ENCODE results near the gene TSPAN14. TPM values are rescaled to one million over a fixed set of nuclear protein-coding genes. Genes with fewer than 3 reads are reported as not detected.

The TSPAN14 gene
- total and polyA plus RNA-seq, 2 of the 13 experiments (the other 11 are each of a cell fraction or from before 2014, with no cell fraction given) = 24.1 to 80.6 TPM

DNA sequence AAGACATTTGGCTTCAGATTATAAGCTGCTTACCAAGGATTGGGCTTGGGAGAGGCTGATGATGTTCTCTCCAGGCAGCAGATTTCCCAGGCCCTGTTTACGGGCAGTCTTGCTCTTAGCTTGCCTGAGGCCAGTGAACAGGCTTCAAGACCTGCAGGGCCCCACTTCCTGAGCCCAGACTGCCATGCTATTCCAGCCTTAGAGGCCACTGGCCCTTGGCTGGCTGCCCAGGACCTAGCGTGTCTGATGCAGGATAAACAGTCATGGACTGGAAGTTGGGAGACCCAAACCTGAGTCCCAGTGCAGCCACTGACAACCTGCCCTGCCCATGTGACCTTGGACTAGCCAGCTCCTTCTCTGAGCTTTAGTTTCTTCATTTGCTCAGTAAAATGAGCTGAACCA lies 42.8 kb upstream of the TSPAN14 start (continued):
- TF ChIP-seq, protein P1, sequence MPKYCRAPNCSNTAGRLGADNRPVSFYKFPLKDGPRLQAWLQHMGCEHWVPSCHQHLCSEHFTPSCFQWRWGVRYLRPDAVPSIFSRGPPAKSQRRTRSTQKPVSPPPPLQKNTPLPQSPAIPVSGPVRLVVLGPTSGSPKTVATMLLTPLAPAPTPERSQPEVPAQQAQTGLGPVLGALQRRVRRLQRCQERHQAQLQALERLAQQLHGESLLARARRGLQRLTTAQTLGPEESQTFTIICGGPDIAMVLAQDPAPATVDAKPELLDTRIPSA (CRISPR knock-in tag; IDR thresholded peaks at IDR 0.05; ENCODE audit: borderline replicate concordance) = no peak
- TF ChIP-seq XRCC5 (optimal IDR thresholded peaks at IDR 0.05; ENCODE audit: low read length) (peak; percentile 29), NFIB (CRISPR knock-in tag; IDR thresholded peaks at IDR 0.05; ENCODE audit: borderline replicate concordance) (no peak), TP53 (CRISPR knock-in tag; conservative IDR thresholded peaks at IDR 0.05) (no peak), HOXA7 (CRISPR knock-in tag; IDR thresholded peaks at IDR 0.05) (no peak), ZNF792 (CRISPR knock-in tag; IDR thresholded peaks at IDR 0.05) (no peak), JARID2 (CRISPR knock-in tag; IDR thresholded peaks at IDR 0.05; ENCODE audit: insufficient replicate concordance) (no peak), HES4 (CRISPR knock-in tag; IDR thresholded peaks at IDR 0.05; ENCODE audit: borderline replicate concordance) (no peak), ZSCAN29 (CRISPR knock-in tag; conservative IDR thresholded peaks at IDR 0.05) (no peak), YEATS2 (CRISPR knock-in tag; IDR thresholded peaks at IDR 0.05; ENCODE audit: borderline replicate concordance) (no peak), SATB2 (CRISPR knock-in tag; IDR thresholded peaks at IDR 0.05) (no peak), ETV5 (CRISPR knock-in tag; IDR thresholded peaks at IDR 0.05; ENCODE audit: borderline replicate concordance) (peak; percentile 11; the same call in 1 of the 2 replicates), ZNF441 (CRISPR knock-in tag; IDR thresholded peaks at IDR 0.05; ENCODE audit: borderline replicate concordance) (no peak), ZFP1 (CRISPR knock-in tag; IDR thresholded peaks at IDR 0.05) (no peak), ZNF678 (CRISPR knock-in tag; IDR thresholded peaks at IDR 0.05) (no peak), CHD4 (IDR thresholded peaks at IDR 0.05; ENCODE audit: borderline replicate concordance, low read length) (no peak), ZNF788 (CRISPR knock-in tag; IDR thresholded peaks at IDR 0.05; ENCODE audit: borderline replicate concordance) (peak; percentile 55; the same call in 1 of the 2 replicates), ZSCAN9 (CRISPR knock-in tag; IDR thresholded peaks at IDR 0.05; ENCODE audit: borderline replicate concordance) (no peak), PLRG1 (conservative IDR thresholded peaks at IDR 0.05) (no peak), ZNF263 (CRISPR knock-in tag; IDR thresholded peaks at IDR 0.05) (no peak), ZNF724P (CRISPR knock-in tag; IDR thresholded peaks at IDR 0.05; ENCODE audit: borderline replicate concordance) (no peak)
- TF ChIP-seq, protein P2, sequence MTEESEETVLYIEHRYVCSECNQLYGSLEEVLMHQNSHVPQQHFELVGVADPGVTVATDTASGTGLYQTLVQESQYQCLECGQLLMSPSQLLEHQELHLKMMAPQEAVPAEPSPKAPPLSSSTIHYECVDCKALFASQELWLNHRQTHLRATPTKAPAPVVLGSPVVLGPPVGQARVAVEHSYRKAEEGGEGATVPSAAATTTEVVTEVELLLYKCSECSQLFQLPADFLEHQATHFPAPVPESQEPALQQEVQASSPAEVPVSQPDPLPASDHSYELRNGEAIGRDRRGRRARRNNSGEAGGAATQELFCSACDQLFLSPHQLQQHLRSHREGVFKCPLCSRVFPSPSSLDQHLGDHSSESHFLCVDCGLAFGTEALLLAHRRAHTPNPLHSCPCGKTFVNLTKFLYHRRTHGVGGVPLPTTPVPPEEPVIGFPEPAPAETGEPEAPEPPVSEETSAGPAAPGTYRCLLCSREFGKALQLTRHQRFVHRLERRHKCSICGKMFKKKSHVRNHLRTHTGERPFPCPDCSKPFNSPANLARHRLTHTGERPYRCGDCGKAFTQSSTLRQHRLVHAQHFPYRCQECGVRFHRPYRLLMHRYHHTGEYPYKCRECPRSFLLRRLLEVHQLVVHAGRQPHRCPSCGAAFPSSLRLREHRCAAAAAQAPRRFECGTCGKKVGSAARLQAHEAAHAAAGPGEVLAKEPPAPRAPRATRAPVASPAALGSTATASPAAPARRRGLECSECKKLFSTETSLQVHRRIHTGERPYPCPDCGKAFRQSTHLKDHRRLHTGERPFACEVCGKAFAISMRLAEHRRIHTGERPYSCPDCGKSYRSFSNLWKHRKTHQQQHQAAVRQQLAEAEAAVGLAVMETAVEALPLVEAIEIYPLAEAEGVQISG (CRISPR knock-in tag; IDR thresholded peaks at IDR 0.05) = no peak
- TF ChIP-seq, protein P3, sequence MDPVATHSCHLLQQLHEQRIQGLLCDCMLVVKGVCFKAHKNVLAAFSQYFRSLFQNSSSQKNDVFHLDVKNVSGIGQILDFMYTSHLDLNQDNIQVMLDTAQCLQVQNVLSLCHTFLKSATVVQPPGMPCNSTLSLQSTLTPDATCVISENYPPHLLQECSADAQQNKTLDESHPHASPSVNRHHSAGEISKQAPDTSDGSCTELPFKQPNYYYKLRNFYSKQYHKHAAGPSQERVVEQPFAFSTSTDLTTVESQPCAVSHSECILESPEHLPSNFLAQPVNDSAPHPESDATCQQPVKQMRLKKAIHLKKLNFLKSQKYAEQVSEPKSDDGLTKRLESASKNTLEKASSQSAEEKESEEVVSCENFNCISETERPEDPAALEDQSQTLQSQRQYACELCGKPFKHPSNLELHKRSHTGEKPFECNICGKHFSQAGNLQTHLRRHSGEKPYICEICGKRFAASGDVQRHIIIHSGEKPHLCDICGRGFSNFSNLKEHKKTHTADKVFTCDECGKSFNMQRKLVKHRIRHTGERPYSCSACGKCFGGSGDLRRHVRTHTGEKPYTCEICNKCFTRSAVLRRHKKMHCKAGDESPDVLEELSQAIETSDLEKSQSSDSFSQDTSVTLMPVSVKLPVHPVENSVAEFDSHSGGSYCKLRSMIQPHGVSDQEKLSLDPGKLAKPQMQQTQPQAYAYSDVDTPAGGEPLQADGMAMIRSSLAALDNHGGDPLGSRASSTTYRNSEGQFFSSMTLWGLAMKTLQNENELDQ (CRISPR knock-in tag; IDR thresholded peaks at IDR 0.05; ENCODE audit: borderline replicate concordance) = no peak
- TF ChIP-seq, protein P4, sequence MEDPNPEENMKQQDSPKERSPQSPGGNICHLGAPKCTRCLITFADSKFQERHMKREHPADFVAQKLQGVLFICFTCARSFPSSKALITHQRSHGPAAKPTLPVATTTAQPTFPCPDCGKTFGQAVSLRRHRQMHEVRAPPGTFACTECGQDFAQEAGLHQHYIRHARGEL (CRISPR knock-in tag; IDR thresholded peaks at IDR 0.05) = no peak
- TF ChIP-seq, protein P5, sequence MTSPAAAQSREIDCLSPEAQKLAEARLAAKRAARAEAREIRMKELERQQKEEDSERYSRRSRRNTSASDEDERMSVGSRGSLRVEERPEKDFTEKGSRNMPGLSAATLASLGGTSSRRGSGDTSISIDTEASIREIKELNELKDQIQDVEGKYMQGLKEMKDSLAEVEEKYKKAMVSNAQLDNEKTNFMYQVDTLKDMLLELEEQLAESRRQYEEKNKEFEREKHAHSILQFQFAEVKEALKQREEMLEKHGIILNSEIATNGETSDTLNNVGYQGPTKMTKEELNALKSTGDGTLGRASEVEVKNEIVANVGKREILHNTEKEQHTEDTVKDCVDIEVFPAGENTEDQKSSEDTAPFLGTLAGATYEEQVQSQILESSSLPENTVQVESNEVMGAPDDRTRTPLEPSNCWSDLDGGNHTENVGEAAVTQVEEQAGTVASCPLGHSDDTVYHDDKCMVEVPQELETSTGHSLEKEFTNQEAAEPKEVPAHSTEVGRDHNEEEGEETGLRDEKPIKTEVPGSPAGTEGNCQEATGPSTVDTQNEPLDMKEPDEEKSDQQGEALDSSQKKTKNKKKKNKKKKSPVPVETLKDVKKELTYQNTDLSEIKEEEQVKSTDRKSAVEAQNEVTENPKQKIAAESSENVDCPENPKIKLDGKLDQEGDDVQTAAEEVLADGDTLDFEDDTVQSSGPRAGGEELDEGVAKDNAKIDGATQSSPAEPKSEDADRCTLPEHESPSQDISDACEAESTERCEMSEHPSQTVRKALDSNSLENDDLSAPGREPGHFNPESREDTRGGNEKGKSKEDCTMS (CRISPR knock-in tag; conservative IDR thresholded peaks at IDR 0.05) = no peak
